HEK293 (cell line): Measurements from ENCODE around the gene CTBP1.

Source experiments
- CTCF ChIA-PET: fragments of 350-600 bp; formaldehyde crosslinking; extraction: SDS; loops from one replicate; lab custom pipeline; 2021; ENCODE audit warnings: antibody characterized with exemption; lab: Yijun Ruan, JAX
- POLR2A ChIA-PET: fragments of 300-600 bp; formaldehyde crosslinking; extraction: SDS; loops from one replicate; lab custom pipeline; 2020; ENCODE audit warnings: antibody characterized with exemption, inconsistent platforms; lab: Yijun Ruan, JAX
- H3K27ac ChIP-seq: fragments of 200-500 bp; sonication (Bioruptor generic); 2 replicates; pipeline ENCODE4 v1.5.1; 2014; ENCODE audit warnings: low read depth, low read length, control low read depth, inconsistent platforms; ENCODE audit errors: extremely low read depth
- H3K36me3 ChIP-seq, 2 experiments: fragments of 200-500 bp in 1 of 2; sonication (Bioruptor generic) in 1 of 2; 1 replicate in 1 of 2; 2 replicates in 1 of 2; pipeline ENCODE4 v1.5.1; 2014 to 2017; ENCODE audit warnings: inconsistent platforms in 2 of 2, low read length in 2 of 2; ENCODE audit not compliant: control insufficient read depth in 2 of 2, insufficient read depth in 1 of 2
- H3K4me1 ChIP-seq: fragments of 200-500 bp; sonication (Bioruptor generic); 2 replicates; pipeline ENCODE4 v1.5.1; 2014; ENCODE audit warnings: mild to moderate bottlenecking, low read length, inconsistent platforms; ENCODE audit not compliant: control insufficient read depth, insufficient read depth
- H3K4me3 ChIP-seq: 2 replicates; pipeline ENCODE4 v1.5.1; 2011; ENCODE audit warnings: low read depth, mild to moderate bottlenecking, control low read depth, low read length, moderate library complexity
- H3K9me3 ChIP-seq: fragments of 200-500 bp; sonication (Bioruptor generic); 2 replicates; pipeline ENCODE4 v1.5.1; 2014; ENCODE audit warnings: low read depth, low read length, inconsistent platforms; ENCODE audit not compliant: control insufficient read depth, insufficient read depth
- AEBP2 ChIP-seq: fragments of 450-650 bp; formaldehyde crosslinking; IDR thresholded peaks from 2 replicates; pipeline ENCODE4 v1.5.1; 2016; ENCODE audit warnings: missing biosample characterization, missing genetic modification characterization, borderline replicate concordance
- HIC1 ChIP-seq: fragments of 450-650 bp; formaldehyde crosslinking; IDR thresholded peaks from 2 replicates; pipeline ENCODE4 v1.5.1; 2016; ENCODE audit warnings: missing biosample characterization, missing genetic modification characterization
- PRDM2 ChIP-seq: fragments of 450-650 bp; formaldehyde crosslinking; IDR thresholded peaks from 2 replicates; pipeline ENCODE4 v1.5.1; 2016; ENCODE audit warnings: missing biosample characterization, missing genetic modification characterization, borderline replicate concordance
- SETDB1 ChIP-seq: IDR thresholded peaks from one replicate; pipeline ENCODE4 v1.6.1; 2017; ENCODE audit warnings: mild to moderate bottlenecking, low read length, moderate library complexity, mixed read lengths; ENCODE audit not compliant: insufficient read length
- ZBTB21 ChIP-seq: fragments of 450-650 bp; formaldehyde crosslinking; IDR thresholded peaks from 2 replicates; pipeline ENCODE4 v1.5.1; 2017; ENCODE audit warnings: missing biosample characterization, missing genetic modification characterization
- ZNF133 ChIP-seq: fragments of 450-650 bp; formaldehyde crosslinking; IDR thresholded peaks from 2 replicates; pipeline ENCODE4 v1.5.1; 2016; ENCODE audit warnings: missing biosample characterization, missing genetic modification characterization
- ZNF214 ChIP-seq: fragments of 450-650 bp; formaldehyde crosslinking; IDR thresholded peaks from 2 replicates; pipeline ENCODE4 v1.5.1; 2017; ENCODE audit warnings: missing biosample characterization, mild to moderate bottlenecking, missing genetic modification characterization, borderline replicate concordance
- ZNF221 ChIP-seq: fragments of 450-650 bp; formaldehyde crosslinking; IDR thresholded peaks from 2 replicates; pipeline ENCODE4 v1.5.1; 2017; ENCODE audit warnings: missing biosample characterization, missing genetic modification characterization, borderline replicate concordance
- ZNF26 ChIP-seq: fragments of 450-650 bp; formaldehyde crosslinking; IDR thresholded peaks from 2 replicates; pipeline ENCODE4 v1.5.1; 2016; ENCODE audit warnings: missing biosample characterization, missing genetic modification characterization
- ZNF335 ChIP-seq: fragments of 450-650 bp; formaldehyde crosslinking; conservative IDR thresholded peaks from 2 replicates; pipeline ENCODE4 v1.5.1; 2016; ENCODE audit warnings: missing biosample characterization, missing genetic modification characterization
- ZNF394 ChIP-seq: fragments of 450-650 bp; formaldehyde crosslinking; IDR thresholded peaks from 2 replicates; pipeline ENCODE4 v1.5.1; 2016; ENCODE audit warnings: missing biosample characterization, missing genetic modification characterization, mild to moderate bottlenecking, moderate library complexity, borderline replicate concordance
- ZNF513 ChIP-seq: fragments of 450-650 bp; IDR thresholded peaks from 2 replicates; pipeline ENCODE4 v1.5.1; 2018; ENCODE audit warnings: missing biosample characterization, missing genetic modification characterization
- ZNF514 ChIP-seq: fragments of 450-650 bp; formaldehyde crosslinking; IDR thresholded peaks from 2 replicates; pipeline ENCODE4 v1.5.1; 2016; ENCODE audit warnings: missing biosample characterization, missing genetic modification characterization
- ZNF626 ChIP-seq: fragments of 450-650 bp; sonication (Bioruptor Pico); formaldehyde crosslinking; IDR thresholded peaks from 2 replicates; pipeline ENCODE4 v1.5.1; 2018; ENCODE audit warnings: missing biosample characterization, missing genetic modification characterization, inconsistent platforms
- ZNF639 ChIP-seq: fragments of 450-650 bp; formaldehyde crosslinking; IDR thresholded peaks from 2 replicates; pipeline ENCODE4 v1.5.1; 2016; ENCODE audit warnings: missing biosample characterization, missing genetic modification characterization
- ZNF660 ChIP-seq: fragments of 450-650 bp; IDR thresholded peaks from 2 replicates; pipeline ENCODE4 v1.5.1; 2018; ENCODE audit warnings: missing biosample characterization, mild to moderate bottlenecking, missing genetic modification characterization

CTBP1 gene

GRCh38 chr4:1223841-1224809 is 24.8 kb downstream of the CTBP1 start:
- TF ChIP-seq ZNF513 (tag by site-specific recombination) (no peak), ZNF639 (no peak), ZNF514 (tag by site-specific recombination) (no peak), ZNF626 (tag by site-specific recombination) (no peak), ZNF660 (tag by site-specific recombination) (no peak), ZNF214 (no peak), HIC1 (tag by site-specific recombination) (no peak), ZNF133 (tag by site-specific recombination) (no peak), ZNF394 (tag by site-specific recombination) (no peak)
- Histone ChIP-seq H3K36me3 (peaks cover 0 to 83% of the 10 kb centered on the region in 2 experiments; a peak in 2 of 3 replicates), H3K27ac (no peak overlapping the region), H3K4me3 (no peak overlapping the region), H3K4me1 (no peaks in the 10 kb centered on the region), H3K9me3 (no peaks in the 10 kb centered on the region)
- ChIA-PET POLR2A (interaction anchor here (0.7 kb wide), 1 partner anchor 17 kb away, joined by 10 read pairs; no protein-coding TSS in a partner anchor), CTCF (interaction anchor here (0.6 kb wide), 1 partner anchor 56 kb away, joined by 3 read pairs; no protein-coding TSS in a partner anchor)

GRCh38 chr4:1222938-1223690 is 25.8 kb downstream of the CTBP1 start:
- Histone ChIP-seq H3K27ac (no peak overlapping the region), H3K9me3 (no peaks in the 10 kb centered on the region), H3K4me1 (no peaks in the 10 kb centered on the region), H3K36me3 (peaks cover 0 to 82% of the 10 kb centered on the region in 2 experiments; a peak in 2 of 3 replicates), H3K4me3 (no peak overlapping the region)
- ChIA-PET CTCF (interaction anchor here (0.6 kb wide), 1 partner anchor 55 kb away, joined by 3 read pairs; no protein-coding TSS in a partner anchor), POLR2A (interaction anchor here (0.7 kb wide), 1 partner anchor 16 kb away, joined by 10 read pairs; no protein-coding TSS in a partner anchor)
- TF ChIP-seq ZBTB21: no peak
- TF ChIP-seq ZNF26: no peak
- TF ChIP-seq SETDB1: no peak
- no peak for TF ChIP-seq ZNF221 (tag by site-specific recombination)
- TF ChIP-seq ZNF335 (tag by site-specific recombination): no peak
- TF ChIP-seq AEBP2: no peak
- TF ChIP-seq PRDM2 (tag by site-specific recombination): no peak
